Natural killer cell (primary cell): ENCODE results near the gene GTF3A. TPM values are rescaled to one million over a fixed set of nuclear protein-coding genes. Genes with fewer than 3 reads are reported as not detected.

Experiments
- ATAC-seq, 3 donors: fragments of 150-1000 bp in 2 of 3; fragments of 200-7000 bp in 1 of 3; cut with Tn5 transposase; 1 replicate in 1 of 3; 2 replicates in 2 of 3; pipeline ENCODE4 v1.10.0; 2021; ENCODE audit warnings: mild to moderate bottlenecking in 2 of 3, moderate library complexity in 2 of 3
- DNase-seq, 2 donors: peaks; one replicate each; pipeline versions ENCODE4 v3.0.0 to v3.0.0-alpha.2; 2013 to 2021; ENCODE audit warnings: mixed read lengths in 1 of 2
- H3K27ac ChIP-seq: one replicate; pipeline ENCODE4 v1.5.1; 2013; ENCODE audit warnings: mild to moderate bottlenecking, low read length
- H3K27me3 ChIP-seq: one replicate; pipeline ENCODE4 v1.6.1; 2013; ENCODE audit warnings: low read length; ENCODE audit not compliant: control insufficient read depth, insufficient read depth
- H3K36me3 ChIP-seq: one replicate; pipeline ENCODE4 v1.6.1; 2013; ENCODE audit warnings: low read length; ENCODE audit not compliant: control insufficient read depth, insufficient read depth
- H3K4me1 ChIP-seq: one replicate; pipeline ENCODE4 v1.6.1; 2013; ENCODE audit warnings: low read length; ENCODE audit not compliant: control insufficient read depth, insufficient read depth
- H3K4me3 ChIP-seq: one replicate; pipeline ENCODE4 v1.5.1; 2013; ENCODE audit warnings: low read length
- H3K9me3 ChIP-seq: one replicate; pipeline ENCODE4 v1.6.1; 2013; ENCODE audit warnings: low read length; ENCODE audit not compliant: control insufficient read depth, insufficient read depth
- H3K27ac Mint-ChIP-seq, 2 donors: one replicate each; pipeline ENCODE4 v1.8.0; 2022; ENCODE audit warnings: mild to moderate bottlenecking in 2 of 2, mixed read lengths in 2 of 2, moderate library complexity in 1 of 2
- H3K27me3 Mint-ChIP-seq, 2 donors: one replicate each; pipeline ENCODE4 v1.8.0; 2022; ENCODE audit warnings: low read depth in 2 of 2, mixed read lengths in 2 of 2
- H3K36me3 Mint-ChIP-seq: one replicate; pipeline ENCODE4 v1.8.0; 2022; ENCODE audit warnings: mixed read lengths
- H3K4me1 Mint-ChIP-seq, 2 donors: one replicate each; pipeline ENCODE4 v1.8.0; 2022; ENCODE audit warnings: mixed read lengths in 2 of 2
- H3K4me3 Mint-ChIP-seq: one replicate; pipeline ENCODE4 v1.8.0; 2022; ENCODE audit warnings: mild to moderate bottlenecking, moderate library complexity, mixed read lengths
- H3K9me3 Mint-ChIP-seq, 2 donors: one replicate each; pipeline ENCODE4 v1.8.0; 2022; ENCODE audit warnings: mixed read lengths in 2 of 2
- WGBS: methylation state at CpG from one replicate; pipeline ENCODE4 v1.1.7; 2013; ENCODE audit warnings: missing lambda C conversion rate; ENCODE audit not compliant: insufficient coverage; 5-methylcytosine and 5-hydroxymethylcytosine counted together
- intact Hi-C: fragments of 100-400 bp; cut with micrococcal nuclease; formaldehyde crosslinking; loops from one replicate; pipeline ENCODE4 v1.14.2; 2022
- total RNA-seq, 4 donors: library from RNA; stranded (reverse); fragments of 120-200 nt in 1 of 4; gene quantifications; one replicate each; pipeline versions ENCODE4 v1.2.3 to v1.2.4, GENCODE V29; 2013 to 2022
- TF ChIP-seq, protein P1 (sequence below): fragments of 200-600 bp; IDR thresholded peaks from one replicate; pipeline ENCODE4 v1.8.0; 2022; ENCODE audit warnings: antibody characterized with exemption

GTF3A gene
- total RNA-seq, 3 donors from 2014 or later (not counting 1 experiment from before 2014, with no cell fraction given) = 129 to 132 (median 130) TPM

DNA sequence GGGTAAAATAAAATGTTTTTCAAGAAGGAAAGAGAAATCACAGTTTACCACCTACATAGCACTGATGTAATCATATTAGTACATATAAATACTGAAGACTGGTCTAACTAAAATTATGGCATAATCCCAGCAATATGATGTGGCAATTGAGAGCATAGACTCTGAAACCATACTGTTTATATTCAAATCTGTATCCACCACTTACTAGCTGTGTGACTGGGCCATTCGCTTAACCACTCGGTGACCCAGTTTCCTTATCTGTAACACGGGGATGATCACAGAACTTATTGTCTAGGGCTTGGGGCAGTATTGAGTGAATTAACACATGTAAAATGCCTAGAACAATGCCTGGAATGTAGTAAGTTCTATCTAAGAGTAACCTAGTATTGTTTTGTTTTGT, 13.1 kb upstream of the GTF3A start:
- Histone ChIP-seq H3K27me3 (no peaks in the 10 kb centered on the region), H3K36me3 (no peaks in the 10 kb centered on the region), H3K27ac (no peak overlapping the region), H3K4me3 (no peak overlapping the region), H3K9me3 (no peaks in the 10 kb centered on the region), H3K4me1 (peaks cover 3% of the 10 kb centered on the region)
- Mint-ChIP-seq H3K27ac (no peak overlapping the region), H3K9me3 (no peaks in the 10 kb centered on the region), H3K4me1 (peaks cover 0 to 3% of the 10 kb centered on the region in 2 donors), H3K27me3 (peaks cover 12 to 37% of the 10 kb centered on the region in 2 donors), H3K4me3 (no peak overlapping the region), H3K36me3 (no peaks in the 10 kb centered on the region)
- DNase-seq (no peak), ATAC-seq (no peak)
- WGBS = 61% methylated on average over 3 of the region's 3 CpGs
- TF ChIP-seq, protein P1, sequence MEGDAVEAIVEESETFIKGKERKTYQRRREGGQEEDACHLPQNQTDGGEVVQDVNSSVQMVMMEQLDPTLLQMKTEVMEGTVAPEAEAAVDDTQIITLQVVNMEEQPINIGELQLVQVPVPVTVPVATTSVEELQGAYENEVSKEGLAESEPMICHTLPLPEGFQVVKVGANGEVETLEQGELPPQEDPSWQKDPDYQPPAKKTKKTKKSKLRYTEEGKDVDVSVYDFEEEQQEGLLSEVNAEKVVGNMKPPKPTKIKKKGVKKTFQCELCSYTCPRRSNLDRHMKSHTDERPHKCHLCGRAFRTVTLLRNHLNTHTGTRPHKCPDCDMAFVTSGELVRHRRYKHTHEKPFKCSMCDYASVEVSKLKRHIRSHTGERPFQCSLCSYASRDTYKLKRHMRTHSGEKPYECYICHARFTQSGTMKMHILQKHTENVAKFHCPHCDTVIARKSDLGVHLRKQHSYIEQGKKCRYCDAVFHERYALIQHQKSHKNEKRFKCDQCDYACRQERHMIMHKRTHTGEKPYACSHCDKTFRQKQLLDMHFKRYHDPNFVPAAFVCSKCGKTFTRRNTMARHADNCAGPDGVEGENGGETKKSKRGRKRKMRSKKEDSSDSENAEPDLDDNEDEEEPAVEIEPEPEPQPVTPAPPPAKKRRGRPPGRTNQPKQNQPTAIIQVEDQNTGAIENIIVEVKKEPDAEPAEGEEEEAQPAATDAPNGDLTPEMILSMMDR = no peak
- intact Hi-C loops = no loop called here

DNA sequence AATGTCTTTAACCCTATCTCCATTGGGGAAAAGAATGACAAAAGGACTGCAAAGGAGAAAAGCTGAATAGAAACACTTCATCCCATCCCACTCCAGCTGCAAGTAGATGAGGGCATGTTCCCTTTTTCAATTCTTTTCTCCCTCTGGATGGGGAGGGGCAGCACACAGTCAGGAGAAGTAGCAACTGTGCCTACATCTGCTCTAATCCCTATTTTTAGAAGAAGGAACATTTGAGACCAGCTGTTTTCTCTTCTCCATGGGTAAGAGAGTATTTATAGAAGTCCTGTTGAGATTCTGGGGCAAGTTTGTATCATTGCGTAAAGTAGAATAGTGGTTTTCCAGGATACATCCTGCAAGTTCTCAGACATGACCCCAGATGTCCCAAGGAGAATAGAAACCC, 9.3 kb upstream of the GTF3A start:
- DNase-seq (no peak), ATAC-seq (no peak)
- Mint-ChIP-seq H3K27ac (no peak overlapping the region), H3K4me3 (no peak overlapping the region), H3K4me1 (no peaks in the 10 kb centered on the region), H3K9me3 (no peaks in the 10 kb centered on the region), H3K27me3 (peaks cover 11 to 15% of the 10 kb centered on the region in 2 donors), H3K36me3 (no peaks in the 10 kb centered on the region)
- no peak overlapping the region for H3K27ac ChIP-seq
- no peaks in the 10 kb centered on the region for H3K9me3 ChIP-seq
- H3K27me3 ChIP-seq = no peaks in the 10 kb centered on the region
- no peaks in the 10 kb centered on the region for H3K36me3 ChIP-seq
- TF ChIP-seq, protein P1 = no peak
- 100% methylated on average over 1 of the region's 1 CpG for WGBS
- H3K4me3 ChIP-seq = no peak overlapping the region
- H3K4me1 ChIP-seq = no peaks in the 10 kb centered on the region
- intact Hi-C loops = no loop called here

DNA sequence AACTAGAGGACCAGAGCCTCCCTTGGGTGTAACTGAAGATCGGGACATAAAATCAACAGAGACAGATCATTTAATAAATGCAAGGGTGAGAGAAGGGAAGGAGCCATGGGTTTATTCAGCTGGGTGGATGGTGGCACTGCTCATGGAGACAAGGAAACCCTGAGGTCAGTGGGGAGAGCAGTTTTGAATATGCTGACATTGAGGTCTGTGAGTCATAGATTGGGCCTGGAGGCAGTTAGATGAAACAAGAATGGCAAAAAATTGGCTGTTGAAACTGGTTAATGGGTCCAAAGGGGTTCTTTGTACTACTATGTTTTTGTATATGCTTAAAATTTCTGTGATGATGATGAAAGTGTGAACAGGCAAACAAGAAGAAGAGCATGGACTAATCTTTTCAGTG, 5.1 kb upstream of the GTF3A start:
- H3K4me1 Mint-ChIP-seq = peaks cover 4 to 6% of the 10 kb centered on the region in 2 donors

More for the DNA sequence above, 5.1 kb upstream of the GTF3A start:
- H3K9me3 Mint-ChIP-seq = no peaks in the 10 kb centered on the region
- no peaks in the 10 kb centered on the region for H3K27me3 ChIP-seq
- no peak overlapping the region for H3K27ac ChIP-seq
- H3K27me3 Mint-ChIP-seq = peaks cover 0 to 8% of the 10 kb centered on the region in 2 donors
- peaks cover 5% of the 10 kb centered on the region for H3K4me1 ChIP-seq
- TF ChIP-seq, protein P1 = no peak
- H3K36me3 ChIP-seq = no peaks in the 10 kb centered on the region
- no peak overlapping the region for H3K27ac Mint-ChIP-seq
- WGBS = 94% methylated on average over 1 of the region's 1 CpG
- intact Hi-C loops = no loop called here
- no peaks in the 10 kb centered on the region for H3K36me3 Mint-ChIP-seq
- ATAC-seq (no peak), DNase-seq (no peak)
- no peaks in the 10 kb centered on the region for H3K9me3 ChIP-seq
- H3K4me3 Mint-ChIP-seq = no peak overlapping the region
- H3K4me3 ChIP-seq = no peak overlapping the region
